Activated CD8-positive, alpha-beta memory T cell treated with anti-CD3 and anti-CD28 coated beads, Interleukin-2, amount 50 U/mL, for 48 hours (primary cell): ENCODE data around the gene TES.
"Not testable (repeated sequence)": the region's sequence is repeated elsewhere in the genome, so short reads cannot be mapped to it uniquely, and the experiment has no call there.

ENCODE experiments used
- DNase-seq: peaks from one replicate; pipeline ENCODE4 v3.0.0-alpha.2; 2020

Gene TES

GRCh38 chr7:116210345-116211005 lies at the start of gene TES:
TES (plus strand) TSS chr7:116210539; CDS start chr7:116210708, 169 bp downstream.
- DNase-seq: peak; percentile 86

- DNase-seq: no peak
Measured at GRCh38 chr7:116161728-116162127, 48.6 kb upstream of the TES start.

- DNase-seq: no peak
Measured at GRCh38 chr7:116162254-116162653, 48.1 kb upstream of the TES start.

GRCh38 chr7:116162992-116163391 lies 47.3 kb upstream of the TES start:
- no peak for DNase-seq

- DNase-seq: no peak
Measured at GRCh38 chr7:116164552-116165306, 45.6 kb upstream of the TES start.

- no peak for DNase-seq
Measured at GRCh38 chr7:116165717-116166116, 44.6 kb upstream of the TES start.

- no peak for DNase-seq
Measured at GRCh38 chr7:116166156-116166555, 44.2 kb upstream of the TES start.

GRCh38 chr7:116167177-116167576 lies 43.2 kb upstream of the TES start:
- DNase-seq: no peak

GRCh38 chr7:116169060-116169459 lies 41.3 kb upstream of the TES start:
- DNase-seq: no peak

- DNase-seq: no peak
Measured at GRCh38 chr7:116170180-116170579, 40.2 kb upstream of the TES start.

GRCh38 chr7:116171094-116171493 lies 39.2 kb upstream of the TES start:
- DNase-seq: no peak

- no peak for DNase-seq
Measured at GRCh38 chr7:116172353-116172752, 38.0 kb upstream of the TES start.

GRCh38 chr7:116173051-116174028 lies 37.0 kb upstream of the TES start:
- no peak for DNase-seq

GRCh38 chr7:116175095-116175494 lies 35.2 kb upstream of the TES start:
- not testable (repeated sequence) for DNase-seq

GRCh38 chr7:116176226-116176625 lies 34.1 kb upstream of the TES start:
- DNase-seq: no peak

GRCh38 chr7:116177009-116177408 lies 33.3 kb upstream of the TES start:
- DNase-seq: no peak

GRCh38 chr7:116180302-116180701 lies 30.0 kb upstream of the TES start:
- DNase-seq: no peak

GRCh38 chr7:116182023-116182422 lies 28.3 kb upstream of the TES start:
- DNase-seq: no peak

- no peak for DNase-seq
Measured at GRCh38 chr7:116185450-116185849, 24.9 kb upstream of the TES start.

- DNase-seq: no peak
Measured at GRCh38 chr7:116185956-116186355, 24.4 kb upstream of the TES start.

- no peak for DNase-seq
Measured at GRCh38 chr7:116187400-116187799, 22.9 kb upstream of the TES start.

GRCh38 chr7:116193329-116194087 lies 16.8 kb upstream of the TES start:
- no peak for DNase-seq

- DNase-seq: no peak
Measured at GRCh38 chr7:116194115-116194514, 16.2 kb upstream of the TES start.
